LoVo (cell line): ENCODE measurements around the gene CTNNA1.
A peak's percentile ranks its signal among the peaks of the same experiment; 100 is the strongest.
"Not testable (repeated sequence)": the region's sequence is repeated elsewhere in the genome, so short reads cannot be mapped to it uniquely, and the experiment has no call there.

ENCODE experiments used
- DNase-seq: peaks from one replicate; pipeline ENCODE4 v3.0.0-alpha.2; 2016; ENCODE audit warnings: low spot score

Gene CTNNA1

DNA sequence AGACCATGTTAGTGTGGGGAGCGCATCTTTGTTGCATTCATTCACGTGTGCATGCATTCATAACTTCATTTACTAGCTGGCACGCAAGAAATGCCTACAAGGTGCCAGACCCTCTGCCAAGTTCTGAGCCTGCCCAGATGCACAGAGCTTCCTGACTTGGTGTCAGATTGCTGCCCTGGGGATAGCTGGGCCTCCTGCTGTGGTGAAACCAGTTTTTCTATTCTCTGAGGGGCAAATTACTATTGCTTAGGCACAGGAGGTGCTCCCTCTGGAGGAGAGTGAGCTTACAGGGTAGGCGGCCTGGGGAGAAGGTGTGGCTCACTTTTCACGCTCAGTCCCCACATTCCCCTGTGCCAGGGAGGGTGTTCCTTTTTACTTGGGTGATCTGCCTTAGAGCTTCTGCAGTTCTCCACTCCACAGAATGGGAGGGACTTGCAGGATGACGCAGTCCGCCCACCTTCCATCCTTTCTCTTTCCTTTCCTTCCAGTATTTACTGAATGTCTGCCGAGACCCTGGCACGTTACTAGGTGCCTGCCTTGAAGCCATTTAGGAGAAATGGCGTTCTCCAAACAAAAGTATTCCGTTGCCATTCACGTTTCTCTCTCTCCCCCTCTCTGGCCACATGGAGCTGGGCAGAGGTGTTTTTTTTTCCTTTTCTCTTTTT, 27.9 kb upstream of the CTNNA1 start:
- DNase-seq = peak; percentile 23

DNA sequence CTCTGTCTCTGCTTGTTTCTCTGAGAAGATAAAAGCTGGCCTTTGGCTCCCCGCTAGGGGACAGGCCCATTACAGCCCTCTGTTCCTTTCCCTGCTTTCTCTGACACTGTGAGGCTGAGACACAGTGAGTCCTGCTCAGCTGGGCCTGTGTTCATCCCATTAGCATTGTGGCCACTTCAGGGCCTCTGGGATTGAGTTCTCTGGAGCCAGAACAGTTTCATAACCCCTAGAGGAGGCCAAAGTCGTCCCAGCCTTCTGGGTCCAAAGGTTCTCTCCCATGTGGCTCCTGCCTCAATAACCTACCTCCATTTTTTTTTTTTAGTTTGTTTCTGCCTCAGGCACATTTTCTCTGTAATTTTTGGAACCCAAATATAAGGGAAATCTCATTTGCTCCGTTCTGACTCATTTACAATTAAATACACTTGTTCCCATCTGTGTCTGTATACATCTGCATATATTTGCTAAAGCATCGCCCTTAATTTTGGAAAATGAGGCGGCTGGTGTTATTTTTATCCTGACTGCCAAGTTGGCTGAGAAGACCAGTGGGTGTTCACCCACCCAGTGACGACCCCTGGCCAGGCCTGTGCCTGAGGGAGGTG, 27.3 kb upstream of the CTNNA1 start:
- no peak for DNase-seq

DNA sequence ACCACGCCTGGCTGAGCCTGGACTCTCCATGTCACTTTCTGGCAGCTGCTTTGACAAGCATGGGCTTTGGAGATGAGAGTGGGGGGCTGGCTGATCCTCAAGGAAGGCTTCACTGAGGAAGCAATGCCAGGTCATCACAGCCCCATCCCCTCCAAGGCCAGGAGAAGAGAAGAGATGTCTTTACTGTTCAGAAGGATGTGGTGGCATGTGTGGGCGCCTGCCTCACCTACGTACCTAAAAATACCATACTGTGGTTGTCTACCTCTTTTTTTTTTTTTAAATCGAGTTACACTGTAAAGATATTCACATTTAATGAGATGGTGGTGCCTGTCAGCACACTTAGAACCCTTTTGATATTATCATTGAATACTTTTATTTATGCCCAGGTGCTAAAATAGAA, 26.4 kb upstream of the CTNNA1 start:
- DNase-seq = no peak

DNA sequence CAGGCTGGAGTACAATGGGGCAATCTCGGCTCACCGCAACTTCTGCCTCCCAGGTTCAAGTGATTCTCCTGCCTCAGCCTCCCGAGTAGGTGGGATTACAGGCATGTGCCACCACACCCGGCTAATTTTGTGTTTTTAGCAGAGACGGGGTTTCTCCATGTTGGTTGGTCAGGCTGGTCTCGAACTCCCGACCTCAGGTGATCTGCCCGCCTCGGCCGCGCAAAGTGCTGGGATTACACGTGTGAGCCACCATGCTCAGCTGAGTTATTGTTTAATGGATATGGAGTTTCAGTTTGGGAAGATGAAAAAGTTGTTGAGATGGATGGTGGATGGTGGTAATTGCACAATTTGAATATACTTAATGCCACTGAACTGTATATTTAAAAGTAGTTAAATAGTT, 22.7 kb upstream of the CTNNA1 start:
- DNase-seq = not testable (repeated sequence)

DNA sequence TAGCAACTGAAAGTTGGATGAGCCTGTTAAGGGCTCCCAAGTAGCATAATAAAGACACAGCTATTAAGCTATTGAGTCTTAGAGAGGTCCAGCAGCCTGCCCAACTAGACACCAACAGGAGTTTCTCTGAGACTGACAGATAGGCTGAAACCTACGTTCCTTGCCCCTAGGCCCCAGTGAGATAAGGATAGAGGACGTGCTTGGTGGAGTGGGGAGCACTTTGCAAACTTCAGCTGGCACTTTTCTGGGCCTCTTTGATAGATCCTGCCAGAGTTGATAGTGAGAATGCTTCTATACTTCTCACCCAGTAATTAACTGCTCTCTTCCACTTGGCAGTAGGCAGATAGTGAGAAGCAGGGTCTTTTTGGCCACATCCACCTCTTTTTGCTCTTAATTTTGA, 20.8 kb upstream of the CTNNA1 start:
- DNase-seq = no peak

DNA sequence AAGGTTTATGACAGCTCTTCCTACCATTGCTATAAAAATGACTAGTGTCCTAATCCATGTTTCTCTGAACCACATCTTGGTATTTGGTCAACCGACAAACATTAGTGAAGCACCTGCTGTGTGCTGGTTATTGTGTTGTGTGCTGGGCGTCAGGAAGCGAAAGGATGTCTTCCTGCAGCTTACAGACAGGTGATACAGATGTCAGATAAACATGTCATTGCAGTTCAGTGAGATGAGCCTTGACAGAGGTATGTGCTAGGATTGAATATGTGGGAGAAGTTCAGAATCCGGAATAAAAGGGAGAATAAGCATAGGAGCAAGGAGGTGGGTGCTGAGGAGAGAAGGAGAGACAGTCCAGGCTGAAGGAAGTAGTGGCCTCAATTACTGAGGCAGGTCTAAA, 20.3 kb upstream of the CTNNA1 start:
- DNase-seq = no peak

DNA sequence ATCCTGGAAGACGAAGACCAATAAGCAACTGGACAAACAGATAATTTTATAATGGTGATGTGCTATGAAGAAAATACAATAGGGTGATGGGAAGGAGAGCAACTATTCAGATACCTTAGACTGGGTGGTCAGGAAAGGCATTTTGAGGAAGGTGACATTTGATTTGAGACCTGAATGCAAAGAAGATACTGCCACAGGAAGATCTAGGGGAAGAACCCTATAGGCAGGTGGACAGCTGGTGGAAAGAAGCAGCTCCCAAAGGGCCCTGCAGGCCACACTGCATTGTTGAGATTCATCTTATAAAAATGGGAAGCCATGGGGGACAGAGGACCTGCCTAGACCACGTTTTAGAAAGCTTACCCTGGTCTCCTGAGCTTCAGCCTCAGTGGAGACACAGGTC, 19.7 kb upstream of the CTNNA1 start:
- no peak for DNase-seq

DNA sequence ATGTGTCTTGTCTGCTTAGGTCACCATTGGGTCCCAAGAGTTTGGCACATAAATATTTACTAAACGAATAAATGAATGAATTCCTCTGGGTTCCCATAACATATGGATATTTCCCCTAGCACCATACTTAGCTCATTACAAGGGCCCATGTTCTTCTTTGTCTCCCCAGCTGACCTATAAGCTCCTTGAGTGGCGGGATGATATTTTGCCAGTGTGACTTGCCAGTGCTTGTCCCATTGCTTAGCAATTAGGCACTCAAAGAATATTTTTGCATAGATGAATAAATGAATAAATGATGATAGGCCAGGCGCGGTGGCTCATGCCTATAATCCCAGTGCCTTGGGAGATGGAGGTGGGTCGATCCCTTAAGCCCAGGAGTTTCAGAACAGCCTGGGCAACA, 16.9 kb upstream of the CTNNA1 start:
- DNase-seq = no peak

DNA sequence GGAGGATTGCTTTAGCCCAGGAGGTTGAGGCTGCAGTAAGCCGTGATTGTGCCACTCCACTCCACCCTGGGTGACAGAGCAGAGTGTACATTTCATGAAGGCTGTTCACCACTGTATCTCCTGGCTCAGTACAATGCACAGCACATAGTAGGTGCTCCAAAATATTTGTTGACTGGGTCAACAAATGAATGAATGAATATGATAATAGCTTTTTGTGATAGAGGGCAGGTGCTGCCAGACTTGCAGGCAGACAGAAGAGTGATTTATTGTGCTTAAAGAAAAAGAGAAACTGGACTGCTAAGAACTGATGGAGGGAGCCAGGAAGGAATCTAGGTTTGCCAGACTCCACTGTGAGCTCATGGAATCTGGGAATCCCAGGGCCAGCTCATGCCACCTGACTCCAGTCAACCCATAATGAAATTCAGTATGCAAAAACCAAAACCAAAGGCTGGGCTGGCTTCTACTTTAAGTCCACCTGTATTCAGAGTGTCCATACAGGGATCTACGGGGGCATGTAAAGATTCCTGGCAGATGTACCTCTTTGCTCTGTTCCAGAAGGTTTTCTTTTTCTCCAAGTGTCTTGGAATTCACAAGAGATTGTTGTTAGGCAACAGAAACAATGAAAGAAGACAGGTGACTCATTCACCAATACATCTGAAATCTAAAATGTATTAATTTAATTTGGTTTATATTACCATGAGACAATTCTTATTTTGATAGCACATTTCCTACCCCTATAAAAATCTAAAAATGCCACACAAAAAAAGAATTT, 15.5 kb upstream of the CTNNA1 start:
- no peak for DNase-seq

DNA sequence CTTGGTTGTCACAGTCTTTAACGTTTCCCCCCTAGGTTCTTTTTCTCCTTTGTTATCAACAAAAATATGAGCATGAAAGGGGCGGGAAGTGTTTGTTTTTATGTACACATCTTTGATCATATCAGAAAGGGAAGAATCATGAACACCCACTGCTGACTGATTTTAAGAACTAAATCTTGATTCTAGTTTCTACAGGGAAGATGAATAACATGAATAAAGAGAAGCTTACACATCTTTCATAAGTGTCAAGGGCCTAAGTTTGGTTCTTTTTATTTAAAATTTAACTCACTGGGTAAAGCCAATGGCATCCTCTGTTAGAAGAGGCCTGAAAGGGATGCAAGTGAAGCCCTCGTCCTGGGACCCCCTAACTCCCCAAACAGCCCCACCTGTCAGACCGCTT, 14.8 kb upstream of the CTNNA1 start:
- DNase-seq = no peak

DNA sequence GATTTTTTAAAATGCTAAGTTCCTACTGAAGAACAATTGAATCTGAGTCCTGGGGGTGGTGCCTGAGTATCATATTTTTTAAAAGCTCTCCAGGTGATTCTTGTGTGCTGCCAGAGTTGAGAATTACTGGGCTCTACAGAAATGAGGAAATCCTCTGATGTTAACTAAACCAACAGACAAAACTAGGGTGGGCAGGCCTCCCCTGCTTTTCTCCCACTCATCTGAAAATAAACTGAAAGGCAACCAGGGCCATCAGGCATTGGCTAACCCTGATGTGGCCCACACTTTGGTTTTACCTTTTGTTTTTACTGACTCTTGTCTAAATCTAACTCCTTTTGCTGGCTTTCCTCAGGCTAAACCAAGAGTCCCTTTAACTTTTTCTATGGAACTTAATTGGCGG, 13.3 kb upstream of the CTNNA1 start:
- DNase-seq = no peak

DNA sequence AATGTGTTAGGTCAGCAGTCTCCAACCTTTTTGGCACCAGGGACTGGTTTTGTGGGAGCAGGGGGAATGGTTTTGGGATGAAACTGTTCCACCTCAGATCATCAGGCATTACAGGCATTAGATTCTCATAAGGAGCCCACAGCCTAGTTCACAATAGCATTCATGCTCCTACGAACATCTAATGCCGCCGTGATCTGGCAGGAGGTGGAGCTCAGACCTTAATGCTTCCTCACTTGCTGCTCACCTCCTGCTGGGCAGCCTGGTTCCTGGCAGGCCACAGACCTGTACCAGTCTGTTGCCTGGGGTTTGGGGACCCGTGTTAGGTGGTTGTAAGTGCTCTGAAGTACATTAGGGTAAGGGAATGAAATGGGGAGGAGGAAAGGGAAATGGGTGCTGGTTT, 9.7 kb upstream of the CTNNA1 start:
- no peak for DNase-seq

DNA sequence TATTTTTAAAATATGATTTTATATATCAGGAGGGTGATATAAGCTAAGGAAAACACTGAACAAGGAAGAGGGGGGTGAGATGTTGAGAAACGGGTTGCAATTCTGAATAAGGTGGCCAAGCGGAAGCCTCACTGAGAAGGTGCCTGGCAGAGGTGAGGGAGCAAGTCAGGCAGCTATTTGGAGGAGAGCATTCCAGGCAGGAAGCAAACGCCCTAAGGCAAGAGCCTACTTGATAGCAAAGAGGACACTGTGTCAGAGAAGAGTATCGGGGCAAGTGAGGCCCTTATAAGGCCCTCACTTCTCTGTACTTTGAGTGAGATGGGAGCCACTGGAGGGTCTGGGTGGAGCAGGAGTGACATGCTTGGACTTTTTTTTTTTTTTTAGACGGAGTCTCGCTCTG, 8.0 kb upstream of the CTNNA1 start:
- DNase-seq = no peak

DNA sequence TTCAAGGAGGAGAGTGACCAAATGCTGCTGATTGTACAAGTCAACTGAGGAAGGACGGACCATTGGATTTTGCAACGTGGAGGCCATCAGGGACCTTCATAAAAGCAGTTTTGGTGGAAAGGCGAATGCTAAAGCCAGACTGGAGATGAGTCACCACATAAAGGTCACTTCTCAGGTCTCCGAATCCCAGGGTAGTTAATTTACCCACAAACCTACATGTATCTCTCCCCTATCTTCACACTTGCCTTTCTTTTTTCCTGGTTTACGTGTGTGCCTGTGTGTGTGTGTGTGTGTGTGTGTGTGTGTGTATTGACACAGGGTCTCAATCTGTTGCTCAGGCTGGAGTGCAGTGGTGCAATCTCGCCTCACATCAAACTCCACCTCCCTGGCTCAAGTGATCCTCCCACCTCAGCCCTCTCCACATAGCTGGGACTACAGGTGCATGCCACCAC, 4.6 kb upstream of the CTNNA1 start:
- no peak for DNase-seq

DNA sequence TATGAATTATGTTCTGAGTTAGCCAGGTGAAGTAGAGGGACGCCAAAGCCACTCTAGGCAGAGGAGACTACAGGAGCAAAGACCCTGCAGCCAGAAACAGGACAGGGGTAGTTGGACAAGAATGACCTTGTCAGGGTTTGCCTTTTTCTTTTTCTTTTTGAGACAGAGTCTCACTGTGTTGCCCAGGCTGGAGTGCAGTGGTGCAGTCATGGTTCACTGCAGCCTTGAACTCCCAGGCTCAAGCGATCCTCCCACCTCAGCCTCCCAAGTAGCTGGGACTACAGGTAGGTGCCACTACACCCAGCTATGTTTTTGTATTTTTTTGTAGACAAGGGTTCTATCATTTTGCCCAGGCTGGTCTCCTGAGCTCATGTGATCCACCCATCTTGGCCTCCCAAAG, 1.9 kb upstream of the CTNNA1 start:
- not testable (repeated sequence) for DNase-seq

DNA sequence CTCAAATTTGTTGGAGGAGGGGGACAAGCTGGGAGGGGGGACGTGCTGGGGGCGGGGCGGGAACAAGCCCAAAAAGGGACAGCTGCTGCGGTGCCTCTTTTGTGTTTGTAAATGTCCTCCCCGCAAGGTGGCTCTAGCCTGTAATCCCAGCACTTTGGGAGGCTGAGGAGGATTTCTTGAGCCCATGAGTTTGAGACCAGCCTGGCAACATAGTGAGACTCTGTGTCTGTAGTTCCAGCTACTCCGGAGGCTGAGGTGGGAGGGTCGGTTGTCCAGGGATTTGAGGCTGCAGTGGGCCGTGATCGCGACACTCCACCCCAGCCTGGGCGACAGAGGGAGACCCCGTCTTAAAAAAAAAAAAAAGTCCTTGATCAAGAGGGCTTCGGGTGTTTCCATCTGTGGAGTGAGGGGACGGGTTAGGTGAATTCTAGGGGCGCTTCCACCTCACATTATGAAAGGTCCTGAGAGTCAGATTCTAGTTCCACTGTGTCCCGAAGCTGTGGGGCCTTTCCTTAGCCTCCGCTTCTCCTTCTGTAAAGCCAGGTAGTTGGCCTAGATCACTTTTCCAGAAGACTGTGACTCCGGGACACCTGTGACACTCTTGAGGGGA, 779 bp upstream of the CTNNA1 start:
- peak; percentile 22 for DNase-seq

DNA sequence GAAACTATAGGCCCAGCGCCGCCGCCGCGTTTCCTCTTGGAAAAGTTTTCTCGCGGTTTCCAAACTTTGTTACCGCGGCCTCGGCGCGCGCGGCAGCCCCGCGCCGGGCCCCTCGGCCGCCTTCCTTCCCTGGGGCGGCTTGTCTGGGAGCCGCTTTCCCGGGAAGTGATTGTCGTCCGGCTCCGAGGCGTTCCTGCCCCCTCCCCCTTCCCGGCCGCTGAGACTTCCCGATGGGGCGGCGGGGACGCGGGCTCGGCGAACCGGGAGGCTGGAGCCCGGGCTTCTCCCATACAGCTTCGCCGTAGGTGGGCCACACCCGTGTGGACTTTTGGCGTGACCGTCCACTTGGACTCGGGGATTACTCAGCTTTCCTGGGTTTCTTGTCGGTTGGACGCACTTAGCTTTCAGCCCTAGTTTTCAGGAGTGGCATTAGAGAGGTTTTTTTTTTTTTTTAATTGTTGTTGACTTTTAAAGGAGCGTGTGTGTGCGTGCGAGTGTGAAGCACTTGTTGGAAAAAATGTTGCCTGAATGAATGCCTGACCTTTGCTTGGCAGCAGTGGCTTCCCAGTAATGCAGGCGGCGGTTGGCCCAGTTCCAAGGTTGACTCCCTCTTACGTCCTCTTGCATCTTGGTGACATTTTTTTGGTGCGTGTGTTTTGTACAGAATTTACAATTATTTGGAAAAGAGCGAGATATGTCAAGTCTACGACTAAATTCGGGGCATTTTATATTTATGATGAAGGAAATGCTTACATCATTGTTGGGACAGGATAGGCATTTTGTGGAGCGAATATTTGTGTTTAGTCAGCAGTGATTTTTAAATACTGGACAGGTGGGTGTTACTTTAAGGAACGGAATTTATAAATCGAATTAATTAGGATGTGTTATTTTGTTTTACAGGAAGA, 821 bp downstream of the CTNNA1 start:
- peak; percentile 97 for DNase-seq

DNA sequence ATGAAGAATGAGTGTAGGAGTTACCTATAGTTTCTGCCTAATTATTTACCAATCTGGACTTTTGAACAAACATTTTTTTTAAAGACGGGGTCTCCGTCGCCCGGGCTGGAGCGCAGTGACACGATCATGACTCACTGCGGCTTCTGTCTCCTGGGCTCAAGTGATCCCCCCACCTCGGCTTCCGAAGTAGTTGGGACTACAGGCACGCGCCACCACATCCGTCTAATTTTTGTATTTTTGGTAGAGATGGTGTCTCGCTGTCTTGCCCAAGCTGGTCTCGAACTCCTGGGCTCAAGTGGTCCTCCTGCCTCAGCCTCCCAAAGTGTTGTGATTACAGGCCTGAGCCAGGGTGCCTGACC, 1.5 kb downstream of the CTNNA1 start:
- DNase-seq = no peak

DNA sequence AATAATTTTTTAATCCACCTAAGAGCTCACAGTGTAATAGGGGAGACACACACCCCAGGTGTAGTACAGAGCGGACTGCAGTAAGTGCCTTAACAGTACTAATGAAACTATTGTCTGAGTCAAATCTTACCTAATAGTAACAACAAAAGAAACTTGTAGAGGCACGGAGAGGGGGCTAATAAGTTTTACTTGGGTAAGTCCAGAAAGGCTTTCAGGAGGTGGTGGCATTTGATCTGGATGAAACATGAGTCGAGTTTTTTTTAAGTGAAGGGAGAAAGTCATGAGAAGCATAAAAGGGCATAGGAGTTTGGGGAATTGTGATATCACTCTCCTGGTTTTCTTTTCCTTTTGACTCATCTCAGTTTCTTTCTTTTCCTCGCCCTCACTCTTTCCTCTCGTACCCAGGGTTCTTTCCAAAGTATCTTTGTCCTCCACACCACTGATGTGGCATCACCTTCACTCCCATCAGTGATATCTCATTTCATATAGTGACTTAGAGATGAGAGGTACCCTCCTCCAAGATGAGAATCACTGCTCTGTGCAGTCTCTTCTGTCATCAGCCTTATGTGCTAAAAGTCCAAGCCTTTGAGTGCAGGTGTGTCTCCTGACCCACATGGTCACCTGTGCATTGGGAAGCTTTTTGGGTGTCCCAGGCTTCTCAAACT, 2.0 kb downstream of the CTNNA1 start:
- no peak for DNase-seq

DNA sequence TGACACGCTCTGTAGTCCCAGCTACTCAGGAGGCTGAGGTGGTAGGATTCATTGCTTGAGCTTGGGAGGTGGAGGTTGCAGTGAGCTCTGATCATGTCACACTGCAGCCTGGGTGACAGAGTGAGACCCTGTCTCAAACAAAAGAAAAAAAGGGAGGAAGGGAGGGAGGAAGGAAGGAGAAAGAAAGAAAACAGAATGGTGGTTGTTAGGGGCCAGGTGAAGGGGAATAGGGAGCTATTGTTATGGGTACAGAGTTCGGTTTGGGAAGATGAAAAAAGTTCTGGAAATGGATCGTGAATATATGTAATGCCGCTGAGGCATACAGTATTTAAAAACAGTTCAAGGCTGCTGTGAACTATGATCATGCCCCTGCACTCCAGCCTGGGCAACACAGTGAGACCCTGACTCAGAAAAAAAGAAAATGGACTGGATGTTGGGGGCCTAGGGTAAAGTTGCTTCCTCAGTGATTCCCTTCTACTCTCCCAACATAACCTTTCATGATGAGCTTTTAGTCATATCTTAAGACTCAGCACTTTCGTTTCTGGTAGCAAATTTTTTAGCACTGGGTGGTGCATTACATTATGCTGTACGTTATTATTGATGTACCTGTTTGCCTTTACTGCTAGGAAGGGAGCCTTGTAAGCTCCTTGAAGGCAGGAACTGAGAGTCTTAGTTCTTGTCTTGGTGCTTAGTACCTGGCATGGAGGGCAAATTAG, 4.0 kb downstream of the CTNNA1 start:
- DNase-seq = no peak
